DND-41 (cell line): ENCODE data around the gene HSPBAP1.

Experiments used
- CTCF ChIP-seq: IDR thresholded peaks from 2 replicates; pipeline ENCODE4 v1.5.1; 2012; ENCODE audit warnings: borderline replicate concordance, low read length, moderate library complexity, mild to moderate bottlenecking; ENCODE audit not compliant: poor library complexity, severe bottlenecking; ENCODE audit errors: extremely low read depth
- EZH2 ChIP-seq: IDR thresholded peaks from 3 replicates; pipeline ENCODE4 v1.6.1; 2012; ENCODE audit warnings: borderline replicate concordance, low read depth, mild to moderate bottlenecking, moderate library complexity, low read length, inconsistent platforms; ENCODE audit not compliant: severe bottlenecking

DNA sequence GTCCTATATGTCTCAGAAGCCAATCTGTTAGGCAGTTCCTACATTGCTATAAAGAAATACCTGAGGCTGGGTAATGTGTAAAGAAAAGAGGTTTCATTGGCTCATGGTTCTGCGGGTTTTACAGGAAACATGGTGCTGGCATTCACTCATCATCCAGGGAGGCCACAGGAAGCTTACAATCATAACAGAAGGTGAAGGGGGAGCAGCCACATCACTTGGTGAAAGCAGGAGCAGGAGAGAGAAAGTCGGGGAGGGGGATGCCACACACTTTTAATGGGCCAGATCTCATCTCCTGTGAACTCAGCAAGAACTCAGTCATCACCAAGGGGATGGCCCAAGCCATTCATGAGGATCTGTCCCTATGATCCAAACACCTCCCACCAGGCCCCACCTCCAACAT, 10.3 kb upstream of the HSPBAP1 start:
- TF ChIP-seq CTCF, result no peak
- TF ChIP-seq EZH2, result no peak
